Measurements from ENCODE around the gene ITGB1. TPM values are rescaled to one million over a fixed set of nuclear protein-coding genes. Genes with fewer than 3 reads are reported as not detected.

The ITGB1 gene
- total and polyA plus RNA-seq, 11 donors = 150 to 1,693 (median 701) TPM

- Histone ChIP-seq H3K9me3 (no peaks in the 10 kb centered on the region), H3K4me3 (peak overlapping the region in 9 of 12 donors; percentile 71 to 100 (median 94)), H3K27ac (peak overlapping the region in 9 of 12 donors; percentile 98 to 100 (median 99)), H3K27me3 (no peaks in the 10 kb centered on the region), H3K4me1 (peaks cover 0 to 72% (median 53%) of the 10 kb centered on the region in 12 donors), H3K36me3 (no peaks in the 10 kb centered on the region)
- TF ChIP-seq, protein P1, sequence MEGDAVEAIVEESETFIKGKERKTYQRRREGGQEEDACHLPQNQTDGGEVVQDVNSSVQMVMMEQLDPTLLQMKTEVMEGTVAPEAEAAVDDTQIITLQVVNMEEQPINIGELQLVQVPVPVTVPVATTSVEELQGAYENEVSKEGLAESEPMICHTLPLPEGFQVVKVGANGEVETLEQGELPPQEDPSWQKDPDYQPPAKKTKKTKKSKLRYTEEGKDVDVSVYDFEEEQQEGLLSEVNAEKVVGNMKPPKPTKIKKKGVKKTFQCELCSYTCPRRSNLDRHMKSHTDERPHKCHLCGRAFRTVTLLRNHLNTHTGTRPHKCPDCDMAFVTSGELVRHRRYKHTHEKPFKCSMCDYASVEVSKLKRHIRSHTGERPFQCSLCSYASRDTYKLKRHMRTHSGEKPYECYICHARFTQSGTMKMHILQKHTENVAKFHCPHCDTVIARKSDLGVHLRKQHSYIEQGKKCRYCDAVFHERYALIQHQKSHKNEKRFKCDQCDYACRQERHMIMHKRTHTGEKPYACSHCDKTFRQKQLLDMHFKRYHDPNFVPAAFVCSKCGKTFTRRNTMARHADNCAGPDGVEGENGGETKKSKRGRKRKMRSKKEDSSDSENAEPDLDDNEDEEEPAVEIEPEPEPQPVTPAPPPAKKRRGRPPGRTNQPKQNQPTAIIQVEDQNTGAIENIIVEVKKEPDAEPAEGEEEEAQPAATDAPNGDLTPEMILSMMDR (IDR thresholded peaks at IDR 0.05) = no peak
- ATAC-seq = no peak
- intact Hi-C loops (cut with DNase I) = no loop called here
- WGBS, 4 donors = 55 to 65% (median 59%) methylated on average over 4 of the region's 4 CpGs
- no peak for DNase-seq
These were observed 2.0 kb upstream of the ITGB1 start for GRCh38 chr10:32960022-32960421.

DNA sequence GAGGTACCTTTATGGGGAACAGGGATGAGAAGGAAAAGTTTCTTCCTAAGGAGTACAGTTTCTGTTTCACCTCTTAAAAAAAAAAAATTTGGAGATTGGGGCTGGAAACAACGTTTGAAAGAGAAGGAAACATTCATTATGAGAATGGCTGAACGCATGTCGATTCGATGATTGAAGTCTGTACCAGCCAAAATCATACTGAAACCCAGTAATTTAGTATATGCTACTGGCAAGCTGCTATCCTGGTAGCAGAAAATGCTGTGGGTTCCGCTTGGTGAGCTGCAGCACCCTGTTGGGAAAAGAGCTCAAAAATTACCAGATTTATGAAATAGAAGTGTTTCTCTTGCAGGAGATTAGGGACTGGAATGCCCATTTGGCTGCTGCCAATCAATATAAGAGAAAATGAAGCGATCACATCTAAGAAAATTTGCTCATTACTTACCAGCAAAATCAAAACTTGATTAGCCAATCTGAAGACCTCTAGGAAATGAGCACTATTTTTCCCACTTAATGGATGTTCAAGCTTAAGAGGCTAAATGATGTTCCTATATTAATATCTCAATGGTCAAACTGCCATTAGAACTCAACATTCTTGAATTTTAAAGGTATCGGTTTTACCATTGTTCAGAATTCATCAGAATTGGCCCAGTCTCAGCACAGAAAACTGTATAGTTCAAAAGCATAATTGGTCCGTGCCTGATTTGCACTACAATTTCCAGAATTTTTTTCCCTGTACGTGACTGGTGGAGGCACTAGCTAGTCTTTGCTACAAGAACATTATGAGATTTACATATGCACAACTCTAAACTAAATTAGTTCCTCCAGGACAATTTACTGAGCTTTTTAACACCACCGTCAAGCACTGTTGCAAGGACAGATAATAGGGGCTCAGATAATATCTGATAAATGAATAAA is 1.2 kb upstream of the ITGB1 start:
- H3K4me1 ChIP-seq = peaks cover 0 to 79% (median 58%) of the 10 kb centered on the region in 12 donors
- WGBS, 4 donors = 20 to 23% (median 22%) methylated on average over 10 of the region's 10 CpGs
- no peaks in the 10 kb centered on the region for H3K36me3 ChIP-seq
- H3K27me3 ChIP-seq = no peaks in the 10 kb centered on the region
- H3K27ac ChIP-seq = peak overlapping the region; percentile 94 to 100 (median 99)
- DNase-seq (no peak), ATAC-seq (no peak)
- TF ChIP-seq, protein P1 (IDR thresholded peaks at IDR 0.05) = no peak
- no peak for TF ChIP-seq POLR2A (IDR thresholded peaks at IDR 0.05)
- intact Hi-C loops (cut with DNase I) = loop anchor here in 8 of 10 donors (2.0 to 10.0 kb wide), 4 partner anchors 22 to 48 kb away; no protein-coding TSS in a partner anchor
- peak overlapping the region; percentile 71 to 100 (median 93) for H3K4me3 ChIP-seq
- no peaks in the 10 kb centered on the region for H3K9me3 ChIP-seq

GRCh38 chr10:32957341-32958084 is 517 bp downstream of the ITGB1 start:
- intact Hi-C loops (cut with DNase I) = loop anchor here (1.0 to 10.0 kb wide), 7 partner anchors 17 to 50 kb away; no protein-coding TSS in a partner anchor
- H3K36me3 ChIP-seq = peaks cover 0 to 5% (median 0%) of the 10 kb centered on the region in 9 donors
- peak overlapping the region; percentile 94 to 100 (median 99) for H3K27ac ChIP-seq
- H3K4me3 ChIP-seq = peak overlapping the region; percentile 63 to 100 (median 93)
- H3K9me3 ChIP-seq = no peaks in the 10 kb centered on the region
- ATAC-seq (peak in 3 of 4 donors; percentile 4 to 35 (median 35)), DNase-seq (peak; percentile 64 to 82 (median 72))
- H3K27me3 ChIP-seq = no peaks in the 10 kb centered on the region
- TF ChIP-seq POLR2A (IDR thresholded peaks at IDR 0.05) = peak in 1 of 2 donors; percentile 8
- TF ChIP-seq, protein P1 (IDR thresholded peaks at IDR 0.05) = no peak
- 0 to 1% (median 1%) methylated on average over 48 to 87 of the region's 87 CpGs for WGBS, 4 donors
- H3K4me1 ChIP-seq = peaks cover 5 to 83% (median 63%) of the 10 kb centered on the region in 12 donors

Measured in heart left ventricle (tissue), 16 donors.